Dendritic cell treated with granulocyte-macrophage colony-stimulating factor and Interleukin-4, amounts not matched to agents 40 ng/mL and 50 ng/mL, for 4 days (primary cell): ENCODE measurements around the gene RANBP17.

Experiments
- H3K27ac Mint-ChIP-seq: one replicate; pipeline ENCODE4 v1.8.0; 2022; ENCODE audit warnings: mild to moderate bottlenecking, mixed read lengths
- H3K27me3 Mint-ChIP-seq: one replicate; pipeline ENCODE4 v1.8.0; 2022; ENCODE audit warnings: mild to moderate bottlenecking, mixed read lengths
- H3K36me3 Mint-ChIP-seq: one replicate; pipeline ENCODE4 v1.8.0; 2022; ENCODE audit warnings: low read depth, mixed read lengths
- H3K4me1 Mint-ChIP-seq: one replicate; pipeline ENCODE4 v1.8.0; 2022; ENCODE audit warnings: low read depth, mixed read lengths
- H3K4me3 Mint-ChIP-seq: one replicate; pipeline ENCODE4 v1.8.0; 2022; ENCODE audit warnings: mild to moderate bottlenecking, moderate library complexity, mixed read lengths
- H3K9me3 Mint-ChIP-seq: one replicate; pipeline ENCODE4 v1.8.0; 2022; ENCODE audit warnings: mixed read lengths
- intact Hi-C: fragments of 100-400 bp; cut with micrococcal nuclease; formaldehyde crosslinking; loops from one replicate; pipeline ENCODE4 v1.15.0; 2022

The RANBP17 gene

DNA sequence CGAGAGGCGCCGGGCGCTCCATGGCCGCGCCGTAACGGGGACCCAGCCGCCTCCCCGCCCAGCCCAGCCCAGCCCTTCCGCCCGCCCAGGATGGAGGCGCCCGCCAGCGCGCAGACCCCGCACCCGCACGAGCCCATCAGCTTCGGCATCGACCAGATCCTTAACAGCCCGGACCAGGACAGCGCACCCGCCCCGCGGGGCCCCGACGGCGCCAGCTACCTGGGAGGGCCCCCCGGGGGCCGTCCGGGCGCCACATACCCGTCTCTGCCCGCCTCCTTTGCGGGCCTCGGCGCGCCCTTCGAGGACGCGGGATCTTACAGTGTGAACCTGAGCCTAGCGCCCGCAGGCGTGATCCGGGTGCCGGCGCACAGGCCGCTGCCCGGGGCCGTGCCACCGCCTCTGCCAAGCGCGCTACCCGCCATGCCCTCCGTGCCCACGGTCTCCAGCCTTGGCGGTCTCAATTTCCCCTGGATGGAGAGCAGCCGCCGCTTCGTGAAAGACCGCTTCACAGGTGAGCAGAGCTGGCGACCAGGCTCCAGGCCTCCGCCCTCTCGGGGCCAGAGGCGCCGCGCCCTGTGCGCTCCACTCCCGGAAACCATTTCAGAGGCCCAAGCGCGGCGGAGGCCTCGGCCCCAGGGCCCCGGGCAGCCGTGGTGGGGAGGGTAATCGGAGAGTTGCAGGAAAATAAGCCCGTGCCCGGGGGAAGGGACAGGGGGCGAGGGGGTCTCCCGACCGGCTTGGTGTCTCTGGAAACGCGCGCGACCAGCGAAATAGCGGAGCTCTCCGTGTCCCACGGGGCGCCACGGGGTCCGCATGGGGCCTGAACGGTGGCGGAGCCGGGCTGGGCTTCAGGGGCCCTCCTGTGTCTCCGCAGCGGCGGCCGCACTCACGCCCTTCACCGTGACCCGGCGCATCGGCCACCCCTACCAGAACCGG lies 447.7 kb downstream of the RANBP17 start:
- H3K9me3 Mint-ChIP-seq, result no peaks in the 10 kb centered on the region
- H3K4me1 Mint-ChIP-seq, result peaks cover 43% of the 10 kb centered on the region
- no peak overlapping the region for H3K4me3 Mint-ChIP-seq
- H3K27me3 Mint-ChIP-seq, result peaks cover 98% of the 10 kb centered on the region
- H3K36me3 Mint-ChIP-seq, result no peaks in the 10 kb centered on the region
- no peak overlapping the region for H3K27ac Mint-ChIP-seq
- intact Hi-C loops, result no loop called here

DNA sequence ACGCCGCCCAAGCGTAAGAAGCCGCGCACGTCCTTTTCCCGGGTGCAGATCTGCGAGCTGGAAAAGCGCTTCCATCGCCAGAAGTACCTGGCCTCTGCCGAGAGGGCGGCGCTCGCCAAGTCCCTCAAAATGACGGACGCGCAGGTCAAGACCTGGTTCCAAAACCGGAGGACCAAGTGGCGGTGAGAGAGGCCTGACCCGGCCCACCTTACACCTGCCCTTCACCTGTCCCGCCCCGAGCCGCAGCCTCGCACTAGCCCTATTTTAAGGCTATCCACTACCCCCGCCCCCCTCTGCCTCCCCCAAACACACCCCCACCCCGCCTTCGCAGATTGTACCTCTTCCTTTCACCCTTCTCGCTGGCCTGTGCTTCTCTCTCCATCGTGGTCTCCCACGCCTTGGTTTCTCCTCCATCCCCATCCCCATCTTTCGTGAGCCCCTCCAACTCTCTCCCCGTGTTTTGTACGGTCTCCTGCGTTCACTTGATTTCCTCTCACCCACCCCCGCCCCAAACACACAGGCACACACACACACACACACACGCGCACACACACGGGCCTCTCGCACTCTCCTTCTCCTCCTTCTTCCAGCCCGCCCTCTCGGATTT lies 448.5 kb downstream of the RANBP17 start:
- Mint-ChIP-seq H3K27ac (no peak overlapping the region), H3K27me3 (peaks cover 98% of the 10 kb centered on the region), H3K36me3 (no peaks in the 10 kb centered on the region), H3K4me3 (peak overlapping the region; percentile 21), H3K9me3 (no peaks in the 10 kb centered on the region), H3K4me1 (peaks cover 48% of the 10 kb centered on the region)
- intact Hi-C loops, result no loop called here

GRCh38 chr5:171310819-171311321 lies 449.1 kb downstream of the RANBP17 start:
- Mint-ChIP-seq H3K4me1 (peaks cover 54% of the 10 kb centered on the region), H3K27me3 (peaks cover 98% of the 10 kb centered on the region), H3K36me3 (no peaks in the 10 kb centered on the region), H3K4me3 (peak overlapping the region; percentile 21), H3K27ac (no peak overlapping the region), H3K9me3 (no peaks in the 10 kb centered on the region)
- intact Hi-C loops, result no loop called here

DNA sequence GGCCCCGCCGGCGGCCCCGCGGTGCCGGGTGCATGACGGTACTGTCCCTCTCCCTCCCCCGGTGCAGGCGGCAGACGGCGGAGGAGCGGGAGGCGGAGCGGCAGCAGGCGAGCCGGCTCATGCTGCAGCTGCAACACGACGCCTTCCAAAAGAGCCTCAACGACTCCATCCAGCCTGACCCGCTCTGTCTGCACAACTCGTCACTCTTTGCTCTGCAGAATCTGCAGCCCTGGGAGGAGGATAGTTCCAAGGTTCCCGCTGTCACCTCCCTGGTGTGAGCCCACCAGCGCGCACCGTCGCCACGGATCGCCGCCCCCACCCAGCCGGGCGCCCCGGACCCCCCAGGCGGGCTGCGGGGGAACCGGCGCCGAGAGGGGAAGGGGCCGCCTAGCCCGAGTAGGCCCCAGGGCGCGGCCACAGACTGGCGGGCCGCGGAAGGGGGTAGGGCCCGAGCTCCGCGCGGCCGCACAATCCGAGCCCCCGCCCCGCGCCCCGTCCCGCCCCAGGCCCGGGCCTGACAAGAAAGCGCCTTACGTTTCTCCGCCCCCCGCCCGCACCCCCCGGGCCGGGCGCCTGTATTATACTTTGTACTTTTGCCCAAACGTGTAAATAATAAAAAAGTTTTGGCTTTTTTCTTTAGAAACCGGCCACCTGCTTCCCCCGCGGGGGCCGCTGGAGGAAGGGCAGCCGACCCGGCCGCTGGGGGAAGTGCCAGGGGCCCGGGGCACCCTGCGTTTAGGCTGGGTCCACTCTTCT lies 449.7 kb downstream of the RANBP17 start:
- intact Hi-C loops, result no loop called here
- H3K36me3 Mint-ChIP-seq, result no peaks in the 10 kb centered on the region
- peaks cover 98% of the 10 kb centered on the region for H3K27me3 Mint-ChIP-seq
- H3K4me3 Mint-ChIP-seq, result peak overlapping the region; percentile 64
- H3K27ac Mint-ChIP-seq, result no peak overlapping the region
- no peaks in the 10 kb centered on the region for H3K9me3 Mint-ChIP-seq
- H3K4me1 Mint-ChIP-seq, result peaks cover 60% of the 10 kb centered on the region

- H3K4me1 Mint-ChIP-seq, result peaks cover 60% of the 10 kb centered on the region
- peak overlapping the region; percentile 64 for H3K4me3 Mint-ChIP-seq
- no peaks in the 10 kb centered on the region for H3K36me3 Mint-ChIP-seq
- no peak overlapping the region for H3K27ac Mint-ChIP-seq
- H3K27me3 Mint-ChIP-seq, result peaks cover 98% of the 10 kb centered on the region
- intact Hi-C loops, result no loop called here
- H3K9me3 Mint-ChIP-seq, result no peaks in the 10 kb centered on the region
These were observed 450.5 kb downstream of the RANBP17 start for GRCh38 chr5:171312129-171312974.

GRCh38 chr5:171313481-171314206 lies 451.8 kb downstream of the RANBP17 start:
- intact Hi-C loops, result no loop called here
- H3K4me3 Mint-ChIP-seq, result no peak overlapping the region
- H3K27me3 Mint-ChIP-seq, result peaks cover 98% of the 10 kb centered on the region
- H3K9me3 Mint-ChIP-seq, result no peaks in the 10 kb centered on the region
- peaks cover 58% of the 10 kb centered on the region for H3K4me1 Mint-ChIP-seq
- H3K27ac Mint-ChIP-seq, result no peak overlapping the region
- no peaks in the 10 kb centered on the region for H3K36me3 Mint-ChIP-seq

DNA sequence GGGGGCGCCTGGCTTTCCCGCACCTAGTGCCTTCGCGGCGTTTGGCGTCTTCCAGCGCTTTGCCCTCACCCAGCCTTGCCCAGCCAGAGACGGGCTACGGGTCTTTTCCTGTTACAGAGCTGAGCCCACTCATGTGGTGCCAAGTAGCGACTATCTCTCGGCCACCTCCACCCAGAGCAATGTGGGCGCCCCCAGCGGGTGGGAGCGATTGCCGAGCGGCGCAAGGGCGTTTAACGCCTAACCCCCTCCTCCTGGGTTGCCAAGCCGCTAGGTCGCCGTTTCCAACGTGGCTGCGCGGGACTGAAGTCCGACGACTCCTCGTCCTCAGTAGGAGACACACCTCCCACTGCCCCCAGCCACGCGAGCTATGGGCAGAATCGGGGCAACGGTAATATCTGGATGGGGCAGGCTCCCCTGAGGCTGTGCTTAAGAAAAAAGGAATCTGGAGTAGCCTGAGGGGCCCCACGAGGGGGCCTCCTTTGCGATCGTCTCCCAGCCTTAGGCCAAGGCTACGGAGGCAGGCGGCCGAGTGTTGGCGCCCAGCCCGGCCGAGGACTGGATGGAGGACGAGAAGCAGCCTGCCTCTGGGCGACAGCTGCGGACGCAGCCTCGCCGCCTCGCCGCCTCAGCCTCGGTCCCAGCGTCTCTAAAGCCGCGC lies 453.0 kb downstream of the RANBP17 start:
- no peak overlapping the region for H3K27ac Mint-ChIP-seq
- H3K27me3 Mint-ChIP-seq, result peaks cover 98% of the 10 kb centered on the region
- intact Hi-C loops, result no loop called here
- peaks cover 58% of the 10 kb centered on the region for H3K4me1 Mint-ChIP-seq
- no peaks in the 10 kb centered on the region for H3K9me3 Mint-ChIP-seq
- no peak overlapping the region for H3K4me3 Mint-ChIP-seq
- no peaks in the 10 kb centered on the region for H3K36me3 Mint-ChIP-seq

- H3K36me3 Mint-ChIP-seq, result no peaks in the 10 kb centered on the region
- no peaks in the 10 kb centered on the region for H3K9me3 Mint-ChIP-seq
- peaks cover 98% of the 10 kb centered on the region for H3K27me3 Mint-ChIP-seq
- no peak overlapping the region for H3K4me3 Mint-ChIP-seq
- H3K4me1 Mint-ChIP-seq, result peaks cover 61% of the 10 kb centered on the region
- intact Hi-C loops, result no loop called here
- H3K27ac Mint-ChIP-seq, result no peak overlapping the region
These were observed 453.6 kb downstream of the RANBP17 start for GRCh38 chr5:171315386-171315891.

DNA sequence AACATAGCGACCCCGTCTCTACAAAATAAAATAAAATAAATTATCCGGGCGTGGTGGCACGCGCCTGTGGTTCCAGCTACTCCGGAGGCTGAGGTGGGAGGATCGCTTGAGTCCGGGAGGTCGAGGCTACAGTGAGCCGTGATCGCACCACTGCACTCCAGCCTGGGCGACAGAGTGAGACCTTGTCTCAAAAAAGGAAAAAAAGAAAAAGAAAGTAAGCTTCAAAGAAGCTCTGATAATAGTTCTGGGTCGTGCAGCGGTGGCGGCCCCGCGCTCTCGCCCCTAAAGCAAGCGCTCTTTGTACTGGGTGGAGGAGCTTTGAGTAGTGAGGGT lies 454.1 kb downstream of the RANBP17 start:
- no peaks in the 10 kb centered on the region for H3K36me3 Mint-ChIP-seq
- peaks cover 98% of the 10 kb centered on the region for H3K27me3 Mint-ChIP-seq
- no peaks in the 10 kb centered on the region for H3K9me3 Mint-ChIP-seq
- H3K27ac Mint-ChIP-seq, result no peak overlapping the region
- peak overlapping the region; percentile 26 for H3K4me3 Mint-ChIP-seq
- intact Hi-C loops, result no loop called here
- H3K4me1 Mint-ChIP-seq, result peaks cover 56% of the 10 kb centered on the region

DNA sequence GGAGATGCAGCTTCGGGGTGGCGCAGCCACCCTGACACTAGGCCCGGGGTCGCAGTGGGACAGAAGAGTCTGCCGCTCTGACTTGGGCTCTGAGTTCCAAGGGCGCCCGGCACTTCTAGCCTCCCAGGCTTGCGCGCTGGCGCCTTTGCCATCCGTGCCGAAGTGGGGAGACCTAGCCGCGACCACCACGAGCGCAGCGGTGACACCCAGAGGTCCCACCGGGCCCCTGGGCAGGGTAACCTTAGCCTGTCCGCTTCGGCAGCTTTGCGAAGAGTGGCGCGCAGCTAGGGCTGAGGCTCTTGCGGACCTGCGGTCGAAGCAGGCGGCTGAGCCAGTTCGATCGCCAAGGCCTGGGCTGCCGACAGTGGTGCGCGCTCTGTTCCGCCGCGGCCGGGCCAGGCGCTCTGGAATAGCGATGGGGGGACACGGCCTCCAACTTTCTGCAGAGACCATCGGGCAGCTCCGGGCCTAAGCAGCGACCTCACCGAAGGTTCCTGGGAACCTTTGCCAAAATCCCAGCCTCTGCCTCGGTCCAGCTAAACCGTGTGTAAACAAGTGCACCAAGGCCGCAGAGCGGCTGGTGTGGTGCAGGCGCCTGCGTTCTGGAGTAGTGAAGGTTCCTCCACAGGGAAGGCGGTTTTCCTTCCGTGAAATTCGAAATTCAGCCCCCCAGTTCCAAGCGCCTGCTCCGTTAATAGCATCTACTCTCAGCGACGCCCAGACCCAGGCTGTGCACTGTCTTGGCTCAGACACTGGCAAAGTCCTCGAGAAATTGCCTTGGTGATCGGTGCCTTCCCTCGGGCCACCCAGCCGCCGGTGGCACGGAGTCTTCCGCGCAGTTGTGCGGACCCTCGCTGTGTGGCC lies 454.7 kb downstream of the RANBP17 start:
- intact Hi-C loops, result no loop called here
- Mint-ChIP-seq H3K27me3 (peaks cover 98% of the 10 kb centered on the region), H3K9me3 (no peaks in the 10 kb centered on the region), H3K27ac (no peak overlapping the region), H3K4me3 (peak overlapping the region; percentile 26), H3K36me3 (no peaks in the 10 kb centered on the region), H3K4me1 (peaks cover 55% of the 10 kb centered on the region)

DNA sequence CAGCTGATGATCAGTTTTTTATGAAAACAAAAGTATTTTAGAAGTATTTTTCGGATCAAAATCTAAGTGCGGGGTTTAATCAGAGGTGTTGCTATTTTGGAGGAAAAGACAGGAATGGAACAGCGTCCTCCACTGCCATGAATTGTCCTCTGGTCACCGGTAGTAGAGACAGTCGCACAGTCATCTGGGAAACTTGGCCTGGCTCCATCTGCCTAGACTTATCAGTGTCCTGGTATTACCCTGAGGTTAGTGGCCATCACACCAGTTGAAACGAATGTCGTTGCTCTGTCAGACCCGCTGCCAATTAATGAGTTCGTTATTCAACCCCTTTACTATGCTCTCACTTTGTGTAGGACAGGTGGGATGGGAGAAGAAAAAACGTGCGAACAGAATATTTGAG lies 455.4 kb downstream of the RANBP17 start:
- Mint-ChIP-seq H3K4me3 (no peak overlapping the region), H3K9me3 (no peaks in the 10 kb centered on the region), H3K27me3 (peaks cover 99% of the 10 kb centered on the region), H3K27ac (no peak overlapping the region), H3K4me1 (peaks cover 50% of the 10 kb centered on the region), H3K36me3 (no peaks in the 10 kb centered on the region)
- intact Hi-C loops, result no loop called here

DNA sequence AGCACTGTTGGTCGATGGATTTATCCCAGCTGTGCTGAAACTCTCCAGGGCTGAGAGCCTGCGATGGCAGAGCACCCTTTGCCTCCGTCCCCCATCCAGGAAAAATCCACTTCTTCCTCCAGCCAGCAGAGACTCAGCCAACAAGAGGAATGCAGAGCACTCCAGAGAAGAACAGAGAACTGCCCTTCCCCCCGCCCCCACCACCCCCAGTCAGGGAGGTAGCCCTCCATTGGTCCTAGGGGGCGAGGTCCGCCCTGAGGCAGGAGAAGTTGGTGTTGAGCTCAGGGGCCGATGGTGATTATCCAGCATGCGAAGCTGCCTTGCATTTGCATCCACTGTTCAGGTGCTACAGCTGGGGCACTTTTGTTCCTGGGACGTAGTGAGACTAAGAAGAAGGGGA lies 456.2 kb downstream of the RANBP17 start:
- no peak overlapping the region for H3K4me3 Mint-ChIP-seq
- no peak overlapping the region for H3K27ac Mint-ChIP-seq
- H3K9me3 Mint-ChIP-seq, result no peaks in the 10 kb centered on the region
- H3K36me3 Mint-ChIP-seq, result no peaks in the 10 kb centered on the region
- intact Hi-C loops, result no loop called here
- H3K4me1 Mint-ChIP-seq, result peaks cover 42% of the 10 kb centered on the region
- peaks cover 97% of the 10 kb centered on the region for H3K27me3 Mint-ChIP-seq
